Measurements from ENCODE around the gene HSPB6.

HSPB6 gene

GRCh38 chr19:35713904-35714495 lies 42.8 kb downstream of the HSPB6 start:
- no peak for DNase-seq

GRCh38 chr19:35713506-35713850 lies 43.4 kb downstream of the HSPB6 start:
- no peak for DNase-seq

GRCh38 chr19:35712567-35713505 lies 44.0 kb downstream of the HSPB6 start:
- no peak for DNase-seq

GRCh38 chr19:35710784-35711723 lies 45.8 kb downstream of the HSPB6 start:
- no peak for DNase-seq

- DNase-seq: no peak
These were observed 48.4 kb downstream of the HSPB6 start for GRCh38 chr19:35708391-35708790.
